MM.1S (cell line): ENCODE measurements around the gene MPZL2.

ENCODE experiments used
- DNase-seq: peaks from one replicate; pipeline ENCODE4 v3.0.0-alpha.2; 2015
- H2AFZ ChIP-seq: fragments of 300-600 bp; sonication (generic); 2 replicates; pipeline ENCODE4 v1.6.0; 2016; ENCODE audit warnings: antibody characterized with exemption, low read length
- H3F3A ChIP-seq: fragments of 300-600 bp; sonication (generic); 2 replicates; pipeline ENCODE4 v1.6.1; 2016; ENCODE audit warnings: mild to moderate bottlenecking, antibody characterized with exemption, low read length, moderate library complexity, mixed read lengths; ENCODE audit not compliant: insufficient read depth
- H3K27ac ChIP-seq: fragments of 300-600 bp; sonication (generic); 2 replicates; pipeline ENCODE4 v1.5.1; 2016; ENCODE audit warnings: mild to moderate bottlenecking, low read length
- H3K27me3 ChIP-seq: fragments of 300-600 bp; sonication (generic); replicated peaks from 2 replicates; pipeline ENCODE4 v1.6.0; 2016; ENCODE audit warnings: low read length; ENCODE audit not compliant: insufficient read depth
- H3K36me3 ChIP-seq: fragments of 300-600 bp; sonication (generic); replicated peaks from 2 replicates; pipeline ENCODE4 v1.6.1; 2016; ENCODE audit warnings: mild to moderate bottlenecking, low read length, mixed read lengths; ENCODE audit not compliant: insufficient read depth
- H3K4me1 ChIP-seq: fragments of 300-600 bp; sonication (generic); 2 replicates; pipeline ENCODE4 v1.6.1; 2016; ENCODE audit warnings: low read length, mixed read lengths
- H3K4me2 ChIP-seq: fragments of 300-600 bp; sonication (generic); 2 replicates; pipeline ENCODE4 v1.6.0; 2016; ENCODE audit warnings: low read depth, low read length
- H3K4me3 ChIP-seq: fragments of 300-600 bp; sonication (generic); 2 replicates; pipeline ENCODE4 v1.5.1; 2016; ENCODE audit warnings: low read length, mixed read lengths
- H3K79me2 ChIP-seq: fragments of 300-600 bp; sonication (generic); 2 replicates; pipeline ENCODE4 v1.6.1; 2016; ENCODE audit warnings: mixed run types, low read length, mixed read lengths
- H3K9ac ChIP-seq: fragments of 300-600 bp; sonication (generic); 2 replicates; pipeline ENCODE4 v1.6.1; 2016; ENCODE audit warnings: low read length, mixed read lengths
- H3K9me2 ChIP-seq: fragments of 300-600 bp; sonication (generic); replicated peaks from 2 replicates; pipeline ENCODE4 v1.6.1; 2016; ENCODE audit warnings: mild to moderate bottlenecking, low read length, mixed read lengths; ENCODE audit not compliant: insufficient read depth
- H3K9me3 ChIP-seq: fragments of 300-600 bp; sonication (generic); replicated peaks from 2 replicates; pipeline ENCODE4 v1.6.1; 2016; ENCODE audit warnings: mild to moderate bottlenecking, low read length, mixed read lengths; ENCODE audit not compliant: insufficient read depth
- H4K20me1 ChIP-seq: fragments of 300-600 bp; sonication (generic); 2 replicates; pipeline ENCODE4 v1.6.1; 2016; ENCODE audit warnings: mild to moderate bottlenecking, low read length, moderate library complexity, mixed read lengths; ENCODE audit not compliant: insufficient read depth
- EZH2 ChIP-seq: fragments of 300-600 bp; sonication (generic); optimal IDR thresholded peaks from 2 replicates; pipeline ENCODE3; 2017; ENCODE audit warnings: low read depth, mild to moderate bottlenecking, antibody characterized with exemption, low read length, mixed read lengths
- EZH2phosphoT487 ChIP-seq: fragments of 300-600 bp; sonication (generic); IDR thresholded peaks from 2 replicates; pipeline ENCODE4 v1.6.1; 2018; ENCODE audit warnings: antibody characterized with exemption, low read length
- TF ChIP-seq, protein P1 (sequence below): fragments of 300-600 bp; sonication (generic); IDR thresholded peaks from 2 replicates; pipeline ENCODE4 v1.5.1; 2016; ENCODE audit warnings: antibody characterized with exemption, low read length, mixed read lengths

The MPZL2 gene

GRCh38 chr11:118289401-118289800 lies 25.3 kb upstream of the MPZL2 start:
- TF ChIP-seq EZH2phosphoT487 (no peak), EZH2 (no peak)
- TF ChIP-seq, protein P1, sequence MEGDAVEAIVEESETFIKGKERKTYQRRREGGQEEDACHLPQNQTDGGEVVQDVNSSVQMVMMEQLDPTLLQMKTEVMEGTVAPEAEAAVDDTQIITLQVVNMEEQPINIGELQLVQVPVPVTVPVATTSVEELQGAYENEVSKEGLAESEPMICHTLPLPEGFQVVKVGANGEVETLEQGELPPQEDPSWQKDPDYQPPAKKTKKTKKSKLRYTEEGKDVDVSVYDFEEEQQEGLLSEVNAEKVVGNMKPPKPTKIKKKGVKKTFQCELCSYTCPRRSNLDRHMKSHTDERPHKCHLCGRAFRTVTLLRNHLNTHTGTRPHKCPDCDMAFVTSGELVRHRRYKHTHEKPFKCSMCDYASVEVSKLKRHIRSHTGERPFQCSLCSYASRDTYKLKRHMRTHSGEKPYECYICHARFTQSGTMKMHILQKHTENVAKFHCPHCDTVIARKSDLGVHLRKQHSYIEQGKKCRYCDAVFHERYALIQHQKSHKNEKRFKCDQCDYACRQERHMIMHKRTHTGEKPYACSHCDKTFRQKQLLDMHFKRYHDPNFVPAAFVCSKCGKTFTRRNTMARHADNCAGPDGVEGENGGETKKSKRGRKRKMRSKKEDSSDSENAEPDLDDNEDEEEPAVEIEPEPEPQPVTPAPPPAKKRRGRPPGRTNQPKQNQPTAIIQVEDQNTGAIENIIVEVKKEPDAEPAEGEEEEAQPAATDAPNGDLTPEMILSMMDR: no peak
- Histone ChIP-seq H4K20me1 (no peaks in the 10 kb centered on the region), H3K4me2 (no peak overlapping the region), H3K9me2 (no peaks in the 10 kb centered on the region), H3K9me3 (no peaks in the 10 kb centered on the region), H3K4me1 (no peaks in the 10 kb centered on the region), H3K4me3 (no peak overlapping the region), H3K27ac (no peak overlapping the region), H3F3A (no peaks in the 10 kb centered on the region), H3K27me3 (no peaks in the 10 kb centered on the region), H2AFZ (no peak overlapping the region), H3K79me2 (no peaks in the 10 kb centered on the region), H3K9ac (no peak overlapping the region), H3K36me3 (no peaks in the 10 kb centered on the region)
- no peak for DNase-seq

DNA sequence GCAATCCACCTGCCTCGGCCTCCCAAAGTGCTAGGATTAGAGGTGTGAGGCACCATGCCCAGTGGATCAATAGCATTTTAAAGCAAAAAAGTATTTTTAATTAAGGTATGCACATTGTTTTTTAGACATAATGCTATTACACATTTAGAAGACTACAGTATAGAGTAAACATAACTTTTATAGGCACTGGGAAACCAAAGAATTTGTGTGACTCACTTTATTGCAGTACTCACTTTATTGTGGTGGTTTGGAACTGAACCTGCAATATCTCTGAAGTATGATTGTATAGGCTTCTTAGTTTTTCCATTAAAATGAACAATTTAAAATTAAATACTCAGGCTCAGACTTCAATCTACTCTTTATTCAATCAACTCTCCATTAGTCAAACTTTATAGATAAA lies 22.9 kb upstream of the MPZL2 start:
- no peaks in the 10 kb centered on the region for H4K20me1 ChIP-seq
- H3K36me3 ChIP-seq: no peaks in the 10 kb centered on the region
- no peak overlapping the region for H2AFZ ChIP-seq
- H3K79me2 ChIP-seq: no peaks in the 10 kb centered on the region
- TF ChIP-seq EZH2: no peak
- TF ChIP-seq, protein P1: no peak
- no peak for TF ChIP-seq EZH2phosphoT487
- DNase-seq: no peak
- H3F3A ChIP-seq: no peaks in the 10 kb centered on the region
- H3K4me1 ChIP-seq: no peaks in the 10 kb centered on the region
- H3K27me3 ChIP-seq: no peaks in the 10 kb centered on the region
- H3K4me3 ChIP-seq: no peak overlapping the region
- no peak overlapping the region for H3K9ac ChIP-seq
- H3K27ac ChIP-seq: no peak overlapping the region
- no peak overlapping the region for H3K4me2 ChIP-seq
- H3K9me2 ChIP-seq: no peaks in the 10 kb centered on the region
- no peaks in the 10 kb centered on the region for H3K9me3 ChIP-seq

DNA sequence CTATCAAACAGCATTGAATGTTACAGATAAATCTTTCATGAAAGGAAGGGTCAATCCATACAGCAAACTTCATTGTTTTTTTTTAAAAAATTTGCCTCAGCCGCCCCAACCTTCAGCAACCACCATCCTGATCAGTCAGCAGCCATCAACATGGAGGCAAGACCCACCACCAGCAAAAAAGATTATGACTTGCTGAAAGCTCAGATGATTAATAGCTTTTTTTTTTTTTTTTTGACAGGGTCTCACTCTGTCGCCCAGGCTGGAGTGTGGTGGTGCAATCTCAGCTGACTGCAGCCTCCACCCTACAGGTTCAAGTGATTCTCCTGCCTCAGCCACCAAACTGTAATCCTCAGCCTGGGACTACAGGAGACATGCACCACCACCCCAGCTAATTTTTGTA lies 22.4 kb upstream of the MPZL2 start:
- no peaks in the 10 kb centered on the region for H3K27me3 ChIP-seq
- no peaks in the 10 kb centered on the region for H3K79me2 ChIP-seq
- no peaks in the 10 kb centered on the region for H3F3A ChIP-seq
- no peak for TF ChIP-seq EZH2
- no peak for TF ChIP-seq EZH2phosphoT487
- TF ChIP-seq, protein P1: no peak
- H2AFZ ChIP-seq: no peak overlapping the region
- H3K4me2 ChIP-seq: no peak overlapping the region
- H3K4me1 ChIP-seq: peaks cover under 1% of the 10 kb centered on the region
- H3K9me2 ChIP-seq: no peaks in the 10 kb centered on the region
- no peaks in the 10 kb centered on the region for H3K9me3 ChIP-seq
- no peak for DNase-seq
- no peak overlapping the region for H3K27ac ChIP-seq
- H3K9ac ChIP-seq: no peak overlapping the region
- no peaks in the 10 kb centered on the region for H3K36me3 ChIP-seq
- no peaks in the 10 kb centered on the region for H4K20me1 ChIP-seq
- H3K4me3 ChIP-seq: no peak overlapping the region
